Kidney tubule cell (primary cell): Measurements from ENCODE around the gene ADORA2B.
"Not testable (repeated sequence)": the region's sequence is repeated elsewhere in the genome, so short reads cannot be mapped to it uniquely, and the experiment has no call there.

Experiments
- DNase-seq: peaks from one replicate; pipeline ENCODE4 v3.0.0-alpha.2; 2018; ENCODE audit warnings: low spot score

The ADORA2B gene

DNA sequence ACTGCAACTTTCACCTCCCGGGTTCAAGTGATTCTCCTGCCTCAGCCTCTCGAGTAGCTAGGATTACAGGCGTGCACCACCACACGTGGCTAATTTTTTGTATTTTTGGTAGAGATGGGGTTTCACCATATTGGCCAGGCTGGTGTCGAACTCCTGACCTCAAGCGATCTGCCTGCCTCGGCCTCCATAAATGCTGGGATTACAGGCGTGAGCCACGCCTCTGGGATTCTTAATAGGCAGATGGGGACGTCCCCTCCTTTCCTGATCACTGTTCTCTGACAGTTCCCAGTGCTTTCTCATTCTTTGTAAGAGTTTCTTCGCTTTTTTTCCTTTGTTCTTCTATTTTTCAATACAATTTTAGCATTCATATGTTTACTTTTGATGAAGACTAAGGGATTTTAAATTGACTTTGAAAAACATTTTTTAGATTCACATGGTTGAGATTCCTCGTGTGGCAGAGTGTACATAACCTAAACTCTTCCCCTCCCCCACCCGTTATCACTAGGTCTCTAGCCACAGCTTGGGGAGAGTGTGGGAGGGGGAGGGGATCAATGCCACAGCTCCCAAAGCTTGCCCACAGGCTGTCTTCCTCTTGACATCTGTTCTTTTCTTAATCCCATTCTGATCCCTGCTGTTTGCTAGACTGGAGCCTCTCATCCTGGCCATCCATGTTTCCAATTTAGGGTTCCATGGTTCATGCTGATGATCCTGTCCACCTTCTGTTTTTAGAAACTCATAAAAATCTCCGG is 11.0 kb downstream of the ADORA2B start:
- no peak for DNase-seq

DNA sequence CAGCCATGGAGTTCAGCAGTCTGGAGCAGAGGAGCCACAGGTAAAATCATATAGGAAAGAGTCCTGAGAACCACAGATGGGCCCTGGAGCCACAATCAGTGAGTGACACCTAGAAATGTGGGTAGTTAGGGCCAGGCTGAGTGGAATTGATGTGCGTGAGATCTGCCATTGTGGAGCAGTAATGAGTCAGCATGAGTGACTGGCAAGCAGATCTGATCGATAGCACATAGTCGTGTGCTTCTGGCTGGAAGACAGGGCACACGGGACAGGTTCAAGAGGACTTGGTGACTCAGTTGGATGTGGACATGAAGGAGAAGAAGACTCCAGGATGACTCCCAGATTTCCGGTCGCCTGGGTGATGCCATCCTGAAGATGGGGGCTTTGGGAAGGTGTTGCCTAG is 12.3 kb downstream of the ADORA2B start:
- peak; percentile 61 for DNase-seq

DNA sequence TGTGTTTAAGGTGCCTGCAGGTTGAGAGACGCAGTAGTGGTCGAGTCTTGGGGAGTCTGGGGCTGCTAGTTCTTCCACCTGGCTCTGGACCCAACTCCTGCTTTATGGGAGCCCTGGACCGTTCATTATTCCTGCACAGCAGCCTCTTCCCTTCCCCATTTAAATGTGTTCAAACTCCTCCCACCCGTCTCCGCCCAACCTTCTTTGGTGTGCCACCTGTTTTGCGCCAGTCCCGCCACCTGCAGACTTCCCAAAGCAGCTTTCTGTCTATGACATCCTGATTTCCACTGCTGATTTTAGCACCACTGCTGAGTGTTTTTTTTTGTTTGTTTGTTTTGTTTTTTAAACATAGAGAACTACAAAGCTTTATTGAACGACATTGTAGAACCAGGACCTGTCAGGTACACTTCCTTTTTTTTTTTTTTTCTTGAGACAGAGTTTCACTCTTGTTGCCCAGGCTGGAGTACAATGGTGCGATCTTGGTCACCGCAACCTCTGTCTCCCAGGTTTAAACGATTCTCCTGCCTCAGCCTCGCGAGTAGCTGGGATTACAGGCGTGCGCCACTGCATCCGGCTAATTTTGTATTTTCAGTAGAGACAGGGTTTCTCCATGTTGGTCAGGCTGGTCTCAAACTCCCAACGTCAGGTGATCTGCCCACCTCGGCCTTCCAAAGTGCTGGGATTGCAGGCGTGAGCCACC is 12.8 kb downstream of the ADORA2B start:
- DNase-seq = no peak

DNA sequence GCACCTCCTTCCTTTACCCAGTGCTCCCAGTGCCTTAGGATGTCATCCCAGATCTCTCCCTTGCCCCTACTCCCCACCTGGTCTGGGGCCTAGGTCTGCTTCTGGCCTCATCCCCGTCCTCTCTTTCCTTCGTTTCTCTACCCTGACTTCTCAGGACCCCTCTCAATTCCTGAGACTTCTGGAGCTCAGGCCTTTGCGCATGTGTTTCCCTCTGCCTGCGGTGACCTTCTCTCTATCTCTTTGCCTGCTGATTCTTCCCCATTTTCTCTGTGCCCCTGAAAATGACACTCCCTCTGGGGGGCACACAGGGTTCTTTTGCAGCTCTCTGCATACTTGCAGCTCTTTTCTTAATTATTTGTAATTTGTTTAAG is 13.5 kb downstream of the ADORA2B start:
- DNase-seq = no peak

DNA sequence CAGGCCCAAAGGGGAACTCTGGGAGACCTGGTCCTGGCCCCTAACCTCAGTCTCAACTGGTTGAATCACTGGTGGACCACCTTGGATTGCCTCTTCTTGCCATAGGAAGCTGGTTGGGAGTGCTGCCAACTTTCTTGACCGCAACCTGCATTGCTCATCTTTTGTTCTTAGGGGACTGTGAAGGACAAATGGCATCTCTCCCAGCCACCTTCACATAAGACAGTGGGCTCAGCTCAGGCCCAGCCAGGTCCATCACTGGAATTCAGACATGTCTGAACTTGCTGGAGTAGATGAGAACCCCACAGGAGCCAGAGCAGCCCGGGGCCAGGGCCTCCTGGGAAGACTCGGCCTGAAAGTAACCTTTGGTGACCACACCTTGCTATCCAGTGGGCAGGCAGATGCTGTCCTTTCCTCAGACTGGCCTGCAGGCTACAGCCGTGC is 18.8 kb downstream of the ADORA2B start:
- DNase-seq = peak; percentile 77

DNA sequence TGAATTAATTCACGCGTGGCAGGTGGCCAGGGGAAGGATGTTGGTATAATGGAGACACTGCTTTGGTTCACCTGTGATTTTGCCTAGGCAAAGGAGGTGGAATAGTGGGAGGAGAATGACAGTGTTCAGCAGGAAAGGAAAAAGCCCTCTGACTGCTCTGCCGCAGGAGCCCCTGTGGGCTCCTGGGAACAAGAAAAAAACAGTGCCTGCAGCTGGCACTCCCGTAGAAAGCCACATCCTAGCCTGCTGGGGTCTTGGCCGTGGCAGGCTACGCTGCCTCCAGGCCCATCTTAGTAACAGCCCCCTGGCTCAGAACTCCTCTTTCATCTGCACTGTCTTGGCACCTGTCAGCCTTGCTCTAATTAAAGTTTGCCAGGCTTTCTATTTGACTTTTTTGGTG is 20.6 kb downstream of the ADORA2B start:
- no peak for DNase-seq

DNA sequence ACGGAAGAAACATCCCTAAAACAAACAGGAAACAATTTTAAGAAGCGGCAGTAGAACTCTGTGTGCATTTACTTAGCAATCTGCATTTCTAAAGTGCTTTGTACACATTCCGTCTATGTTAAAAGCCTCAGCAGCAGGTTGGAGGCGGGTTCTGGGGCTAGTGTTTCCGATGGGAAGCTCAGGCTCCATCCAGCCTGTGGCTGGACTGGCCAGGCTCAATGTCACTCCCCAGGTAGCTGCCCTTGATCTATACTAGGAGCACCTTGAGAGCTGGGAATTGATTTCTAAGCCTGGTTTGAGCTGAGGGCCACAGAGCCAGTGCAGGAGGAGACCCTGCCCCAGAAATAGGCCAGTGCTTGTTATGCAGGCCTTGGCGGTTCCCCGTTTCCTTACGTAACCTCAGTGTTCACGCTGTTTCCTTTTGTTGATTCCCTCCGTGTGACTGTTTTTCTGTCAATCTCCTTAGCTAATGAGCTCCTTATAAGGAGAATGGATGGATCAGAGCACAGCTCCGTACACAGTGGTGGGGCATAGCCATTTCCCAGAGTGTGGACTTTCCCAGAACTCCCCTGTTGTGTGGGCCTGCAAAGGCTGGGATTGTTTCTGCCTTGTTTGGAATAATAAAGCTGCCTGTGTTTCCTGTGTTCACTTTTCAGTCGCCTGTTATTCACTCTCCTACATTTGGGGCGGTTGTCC is 21.4 kb downstream of the ADORA2B start:
- DNase-seq = peak; percentile 32

DNA sequence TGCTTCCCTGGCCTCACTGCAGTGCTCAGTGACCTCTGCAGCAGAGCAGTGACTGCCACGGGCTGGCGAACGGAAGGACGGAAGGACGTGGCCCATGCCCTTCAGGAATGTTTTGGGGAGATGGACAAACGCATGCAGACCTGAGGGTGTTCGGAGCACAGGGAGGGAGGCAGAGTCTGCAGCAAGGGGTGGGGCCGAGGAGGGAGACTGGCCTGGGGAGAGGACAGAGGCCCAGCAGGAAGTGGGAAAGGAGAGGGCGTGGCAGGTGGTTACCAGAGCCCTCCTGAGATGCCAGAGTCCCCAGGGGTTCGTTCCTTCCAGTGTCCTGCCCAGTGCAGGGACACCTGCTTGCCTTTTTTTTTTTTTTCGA is 21.9 kb downstream of the ADORA2B start:
- peak; percentile 64 for DNase-seq

DNA sequence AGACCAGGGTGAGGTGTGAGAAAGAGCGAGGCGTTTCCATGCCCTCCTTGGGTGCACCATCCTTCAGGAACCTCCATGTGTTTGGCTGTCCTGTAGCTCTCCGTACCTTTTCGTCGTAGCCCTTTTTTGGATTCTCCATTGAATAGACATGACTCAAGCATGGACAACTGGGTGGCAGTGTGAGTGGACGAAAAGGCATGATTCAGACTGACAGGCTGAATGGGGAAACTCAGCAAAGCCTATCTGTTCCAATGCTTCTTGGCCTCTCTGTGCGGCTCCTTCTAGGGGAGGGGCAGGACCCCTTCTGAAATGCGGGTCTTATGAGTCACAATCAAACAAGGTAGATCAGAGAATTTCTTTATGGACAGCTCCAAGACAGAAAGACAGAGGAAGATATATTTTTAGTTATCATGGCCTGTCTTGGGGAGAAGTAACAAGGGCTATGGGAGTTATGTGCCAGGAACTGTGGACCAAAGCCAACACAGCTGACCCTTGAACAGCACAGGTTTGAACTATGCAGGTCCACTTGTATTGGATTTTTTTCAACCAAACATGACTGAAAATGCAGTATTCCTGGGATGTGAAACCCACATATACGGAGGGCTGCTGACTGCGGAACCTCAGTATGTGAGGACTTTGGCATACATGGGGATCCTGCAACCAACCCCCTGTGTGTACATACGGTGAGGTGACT is 22.9 kb downstream of the ADORA2B start:
- peak; percentile 38 for DNase-seq

DNA sequence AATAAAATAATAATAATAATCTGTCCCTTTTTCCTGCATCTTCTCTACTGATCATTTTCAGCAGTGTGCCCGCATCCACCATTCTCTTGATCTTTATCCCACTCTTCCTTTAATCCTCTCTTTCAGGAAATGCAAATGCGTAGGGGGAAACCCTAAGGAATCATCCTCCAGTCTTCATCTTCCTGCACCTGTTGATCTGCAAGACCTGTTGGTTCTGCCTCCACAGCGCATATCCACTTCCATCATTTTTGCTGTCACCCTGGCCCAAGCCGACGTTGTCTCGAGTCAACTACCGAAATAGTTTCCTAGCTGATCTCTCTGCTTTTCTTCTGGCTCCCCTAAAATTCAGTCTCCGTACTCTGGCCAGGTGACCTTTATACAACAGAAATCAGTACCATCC is 24.5 kb downstream of the ADORA2B start:
- no peak for DNase-seq

DNA sequence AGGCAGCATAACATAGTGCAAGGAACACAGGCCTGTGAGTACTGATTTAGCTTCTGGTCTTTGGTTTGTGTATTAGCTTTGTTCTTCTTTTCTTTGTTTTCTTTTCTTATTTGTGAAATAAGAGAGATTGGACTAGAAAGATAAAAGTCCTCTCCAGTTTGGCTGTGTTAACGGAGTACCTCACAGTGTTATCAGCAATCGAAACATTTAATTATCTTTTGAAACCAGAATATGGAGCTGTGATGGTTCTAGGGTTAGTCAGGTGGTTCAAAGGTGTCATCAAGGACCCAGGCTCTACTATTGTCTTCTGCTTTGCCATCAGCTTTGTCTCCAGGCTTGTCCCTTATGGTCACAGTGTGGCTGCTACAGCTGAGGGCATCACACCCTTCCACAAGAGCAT is 25.6 kb downstream of the ADORA2B start:
- DNase-seq = no peak

DNA sequence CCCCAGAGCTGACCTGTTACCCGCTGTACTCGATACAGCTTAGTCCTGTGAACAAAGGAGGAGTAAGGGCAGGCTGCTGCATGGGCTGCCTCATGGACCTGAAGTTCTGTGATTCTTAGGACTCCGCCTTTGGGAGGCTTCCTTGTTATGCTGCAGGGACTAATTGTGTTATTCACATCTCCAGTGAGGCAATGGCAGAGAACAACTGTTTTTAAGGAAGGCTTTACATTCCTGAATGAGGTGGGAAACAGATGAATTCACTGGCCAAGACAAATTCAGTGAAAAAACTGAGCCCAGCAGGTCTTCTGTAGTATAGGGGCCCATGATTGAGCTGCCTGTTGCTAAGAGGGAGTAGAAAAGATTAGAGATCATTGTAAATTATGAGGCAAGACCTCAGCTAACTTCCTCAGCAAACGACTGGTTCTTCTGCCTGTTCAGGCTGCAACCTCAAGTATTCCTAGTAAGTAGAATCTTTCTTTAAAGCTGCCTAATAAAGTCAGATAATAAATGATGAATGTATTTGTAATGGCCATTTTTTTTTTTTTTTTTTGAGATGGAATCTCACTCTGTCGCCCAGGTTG is 26.3 kb downstream of the ADORA2B start:
- no peak for DNase-seq

DNA sequence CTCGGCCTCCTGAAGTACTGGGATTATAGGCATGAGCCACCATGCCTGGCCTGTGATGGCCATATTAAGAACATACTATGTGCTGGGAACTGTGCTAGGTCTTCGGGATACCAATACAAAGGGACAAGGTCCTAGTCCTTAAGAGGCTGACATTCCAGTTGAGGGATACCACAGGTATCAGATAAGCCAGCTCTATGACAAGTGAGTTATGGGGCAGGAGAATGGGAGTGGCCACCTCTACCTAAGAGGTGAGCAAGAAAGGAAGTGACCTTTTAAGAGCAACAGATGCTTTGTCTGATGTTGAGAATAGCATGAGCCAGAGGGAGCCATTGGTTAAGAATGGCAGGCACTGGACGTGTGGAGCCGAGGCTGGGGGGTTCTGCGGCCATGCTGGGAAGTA is 27.0 kb downstream of the ADORA2B start:
- no peak for DNase-seq

DNA sequence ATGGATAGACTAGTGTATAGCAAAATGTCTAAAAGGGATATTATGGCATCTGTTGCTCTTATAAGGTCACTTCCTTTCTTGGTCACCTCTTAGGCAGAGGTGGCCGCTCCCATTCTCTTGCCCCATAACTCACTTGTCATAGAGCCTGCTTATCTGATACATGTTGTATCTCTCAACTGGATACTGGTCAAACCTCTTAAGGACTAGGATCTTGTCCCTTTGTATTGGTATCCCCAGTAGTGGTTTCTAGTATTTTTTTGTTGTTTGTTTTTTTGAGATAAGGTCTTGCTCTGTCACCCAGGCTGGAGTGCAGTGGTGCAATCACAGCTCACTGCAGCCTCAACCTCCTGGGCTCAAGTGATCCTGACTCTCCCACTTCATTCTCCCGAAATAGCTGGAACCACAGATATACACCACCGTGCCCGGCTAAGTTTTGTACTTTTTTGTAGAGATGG is 27.6 kb downstream of the ADORA2B start:
- no peak for DNase-seq

DNA sequence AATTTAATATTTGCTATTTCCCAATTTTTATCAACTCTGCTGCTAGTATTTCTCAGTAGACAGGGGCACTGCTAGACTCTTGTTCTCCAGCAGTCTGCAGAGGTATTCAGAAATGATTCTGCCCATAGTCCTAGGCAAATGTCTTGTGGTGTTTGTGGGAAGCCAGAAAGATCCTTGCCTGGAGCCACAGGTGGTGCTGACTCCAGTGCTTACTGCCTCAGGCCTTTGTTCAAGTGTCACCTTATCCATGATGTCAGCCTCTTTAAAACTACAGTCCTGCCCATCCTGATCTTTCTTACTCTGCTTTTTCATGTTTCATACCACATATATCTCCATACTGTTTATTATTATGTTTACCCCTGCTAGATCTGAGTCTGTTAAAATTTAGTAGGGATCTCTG is 28.1 kb downstream of the ADORA2B start:
- DNase-seq = no peak

DNA sequence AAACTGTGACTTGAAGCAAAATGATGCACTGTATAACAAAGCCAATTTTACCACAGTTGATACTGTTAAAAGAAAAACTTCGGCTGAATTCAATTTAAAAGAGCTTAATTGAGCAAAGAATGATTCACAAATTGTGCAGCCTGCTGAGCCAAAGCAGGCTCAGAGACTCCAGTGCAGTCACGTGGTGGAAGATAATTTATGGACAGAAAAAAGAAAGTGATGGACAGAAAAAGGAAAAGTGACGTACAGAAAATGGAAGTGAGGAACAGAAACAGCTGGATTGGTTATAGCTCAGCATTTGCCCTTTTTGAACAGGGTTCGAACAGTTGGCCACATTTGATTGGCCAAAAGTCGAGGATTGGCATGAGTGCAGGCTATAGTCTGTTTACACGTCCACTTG is 28.9 kb downstream of the ADORA2B start:
- no peak for DNase-seq

DNA sequence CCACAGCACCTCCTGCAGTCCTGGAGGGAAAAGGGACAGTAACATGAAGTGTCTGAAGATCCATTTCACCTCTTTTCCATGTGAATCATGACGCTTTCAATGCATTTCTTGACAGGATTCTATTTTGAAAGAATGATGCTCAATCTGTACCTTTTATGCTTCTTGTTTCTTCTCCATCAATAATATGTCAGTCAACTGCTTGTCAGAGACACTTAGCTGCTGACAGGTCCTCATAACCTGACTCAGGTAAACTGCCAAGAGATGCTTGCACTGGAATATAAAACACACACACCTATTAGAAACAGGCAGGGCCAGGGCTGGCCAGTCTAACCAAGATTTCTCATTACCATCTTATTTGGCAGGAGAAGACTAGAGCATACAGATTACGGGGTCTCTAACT is 33.0 kb downstream of the ADORA2B start:
- DNase-seq = no peak

DNA sequence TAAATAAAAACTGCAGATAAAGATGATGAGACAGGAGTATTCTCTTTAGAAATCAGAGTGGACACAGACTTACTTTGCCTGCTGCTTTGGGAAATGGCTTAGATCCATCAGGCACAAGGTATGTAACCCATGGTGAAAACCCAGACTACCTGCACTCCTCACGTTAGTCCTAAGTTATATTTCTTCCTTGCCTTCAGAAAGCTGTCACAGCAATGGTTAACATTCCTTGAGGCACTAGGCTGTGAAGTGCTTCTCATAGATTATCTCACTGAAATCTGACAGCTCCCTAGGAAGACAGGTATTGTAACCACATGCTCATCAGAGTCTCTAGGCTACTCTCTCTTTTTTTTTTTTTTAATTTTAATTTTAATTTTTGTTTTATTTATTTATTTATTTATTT is 33.7 kb downstream of the ADORA2B start:
- DNase-seq = no peak

DNA sequence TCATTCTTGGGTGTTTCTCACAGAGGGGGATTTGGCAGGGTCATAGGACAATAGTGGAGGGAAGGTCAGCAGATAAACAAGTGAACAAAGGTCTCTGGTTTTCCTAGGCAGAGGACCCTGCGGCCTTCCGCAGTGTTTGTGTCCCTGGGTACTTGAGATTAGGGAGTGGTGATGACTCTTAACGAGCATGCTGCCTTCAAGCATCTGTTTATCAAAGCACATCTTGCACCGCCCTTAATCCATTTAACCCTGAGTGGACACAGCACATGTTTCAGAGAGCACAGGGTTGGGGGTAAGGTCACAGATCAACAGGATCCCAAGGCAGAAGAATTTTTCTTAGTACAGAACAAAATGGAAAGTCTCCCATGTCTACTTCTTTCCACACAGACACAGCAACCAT is 34.1 kb downstream of the ADORA2B start:
- DNase-seq = not testable (repeated sequence)

DNA sequence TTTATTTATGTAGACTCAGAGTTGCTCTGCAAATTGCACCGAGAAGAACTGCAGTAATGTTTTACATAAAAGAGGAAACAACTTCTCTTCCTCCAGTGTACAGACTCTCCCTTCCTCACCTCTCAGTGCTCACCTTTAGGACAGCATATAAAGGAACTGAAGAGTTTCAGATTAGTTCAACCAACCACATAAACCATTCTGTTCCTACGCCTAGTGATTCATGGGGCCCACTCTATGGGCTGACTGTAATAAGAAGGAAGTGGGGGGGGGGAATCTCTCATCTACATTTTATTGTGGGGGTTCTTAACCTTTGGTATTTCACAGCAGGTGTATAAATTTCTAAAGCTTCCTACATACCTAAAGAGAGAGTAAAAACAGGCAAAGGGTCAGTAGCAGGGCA is 36.3 kb downstream of the ADORA2B start:
- no peak for DNase-seq

DNA sequence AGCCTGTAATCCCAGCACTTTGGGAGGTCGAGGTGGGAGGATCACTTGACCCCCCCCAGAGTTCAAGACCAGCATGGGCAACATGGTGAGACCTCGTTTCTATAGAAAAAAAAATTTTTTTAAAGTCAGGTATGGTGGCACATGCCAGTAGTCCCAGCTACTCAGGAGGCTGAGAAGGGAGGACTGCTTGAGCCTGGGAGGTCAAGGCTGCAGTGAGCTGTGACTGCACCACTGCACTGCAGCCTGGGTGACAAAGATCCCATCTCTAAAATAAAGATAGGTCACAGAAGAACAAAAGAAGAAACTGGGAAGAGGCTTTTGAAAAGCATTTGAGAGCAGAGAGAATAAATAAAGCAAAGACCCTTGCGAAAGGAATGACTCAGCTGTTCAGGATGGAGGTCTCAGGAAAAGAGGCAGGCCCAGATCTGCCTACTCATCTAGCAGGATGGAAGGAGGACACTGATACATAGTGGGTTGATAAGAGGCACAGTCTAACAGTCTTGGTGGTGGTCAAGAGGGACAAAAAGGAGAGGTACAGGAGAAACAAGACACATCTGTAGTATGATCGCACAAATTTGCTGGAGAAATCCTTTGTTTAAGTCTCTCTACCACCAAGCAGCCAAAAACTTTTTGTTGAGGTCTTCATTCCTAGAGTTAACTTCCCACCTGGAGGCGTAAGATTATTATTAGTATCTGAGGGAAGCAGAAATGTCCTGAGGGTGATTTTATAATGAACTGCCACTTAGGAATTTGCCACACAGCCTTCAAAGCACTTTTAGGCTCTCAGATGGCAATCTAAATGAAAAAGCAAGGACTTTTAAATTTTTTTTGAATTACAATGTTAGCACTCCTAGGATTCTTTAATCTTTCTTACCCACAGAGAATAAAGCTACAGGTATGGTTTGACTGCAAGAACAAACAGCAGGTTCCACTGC is 37.0 kb downstream of the ADORA2B start:
- no peak for DNase-seq
